ENCODE data around the gene TSPAN18.
A peak's percentile ranks its signal among the peaks of the same experiment; 100 is the strongest.

TSPAN18 gene

DNA sequence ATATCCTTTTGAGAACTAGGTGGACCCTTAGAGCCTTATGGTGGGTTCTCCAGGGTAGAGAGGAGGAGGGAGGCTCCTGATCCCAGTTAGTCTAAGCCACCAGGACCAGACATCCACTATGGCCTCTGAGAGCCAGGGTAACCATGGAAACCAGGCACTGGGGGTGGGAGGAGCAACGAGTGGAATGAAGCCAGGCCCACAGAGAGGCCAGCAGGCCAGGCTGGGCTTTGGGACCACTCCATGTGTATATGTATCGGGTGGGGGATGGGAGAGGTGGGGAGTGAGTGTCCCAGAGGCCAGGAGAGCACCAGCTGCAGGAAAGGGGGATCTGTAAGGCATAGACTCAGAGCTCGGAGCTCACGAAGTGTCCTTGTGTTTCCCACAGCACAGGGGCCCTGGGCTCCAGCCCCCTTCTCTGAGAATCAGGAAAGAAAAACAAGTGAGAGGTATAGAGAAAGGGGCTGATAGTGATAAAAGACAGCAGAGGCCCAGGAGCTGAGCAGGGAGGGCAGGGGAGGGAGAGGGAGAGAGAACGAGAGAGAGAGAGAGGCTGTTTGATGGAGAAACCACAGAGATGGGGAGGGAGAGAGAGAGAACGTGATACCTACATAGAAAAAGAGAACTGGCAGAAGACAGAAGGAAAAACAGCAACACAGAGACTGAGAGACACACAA is 15.5 kb upstream of the TSPAN18 start:
- DNase-seq (ENCODE audit: low read depth) = no peak

DNA sequence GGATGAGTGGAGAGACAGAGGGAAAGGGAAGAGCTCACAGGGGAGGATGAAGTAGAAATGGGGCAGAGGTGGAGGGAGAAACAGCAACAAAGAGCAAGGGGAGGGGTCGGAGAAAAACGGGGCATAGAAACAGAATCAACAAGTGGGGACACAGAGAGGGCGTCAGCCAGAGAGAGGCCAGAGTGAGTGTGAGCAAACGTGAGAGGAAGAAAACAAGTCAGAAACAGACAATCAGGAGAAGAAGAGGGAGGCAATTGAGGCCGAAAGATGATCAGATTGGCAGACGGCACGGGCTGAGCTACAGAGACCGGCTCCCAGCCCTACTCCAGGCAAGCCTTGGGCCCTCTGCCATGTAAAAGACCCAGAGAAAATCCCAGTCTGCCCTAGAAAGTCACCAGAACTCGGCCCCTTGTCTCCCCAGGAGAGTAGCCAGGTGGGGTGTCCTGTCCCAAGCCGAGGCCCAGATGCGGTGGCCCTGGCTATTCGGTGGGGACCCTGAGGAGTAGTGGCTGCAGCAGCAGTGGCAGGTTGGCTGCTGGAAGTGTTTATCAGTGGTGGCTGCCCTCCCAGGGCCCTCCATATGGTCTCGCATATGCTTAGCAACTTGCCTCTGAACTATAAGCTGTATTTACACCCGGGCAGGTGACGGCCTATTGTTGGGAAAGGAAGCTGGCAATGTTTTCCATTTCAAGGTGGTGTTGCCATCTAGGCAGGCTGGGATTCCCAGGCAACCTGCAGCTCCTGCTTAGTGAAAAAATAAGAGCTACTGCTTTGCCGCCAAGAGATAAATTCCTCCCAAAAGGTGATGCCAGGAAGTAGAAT is 14.8 kb upstream of the TSPAN18 start:
- no peak for DNase-seq (ENCODE audit: low read depth)

DNA sequence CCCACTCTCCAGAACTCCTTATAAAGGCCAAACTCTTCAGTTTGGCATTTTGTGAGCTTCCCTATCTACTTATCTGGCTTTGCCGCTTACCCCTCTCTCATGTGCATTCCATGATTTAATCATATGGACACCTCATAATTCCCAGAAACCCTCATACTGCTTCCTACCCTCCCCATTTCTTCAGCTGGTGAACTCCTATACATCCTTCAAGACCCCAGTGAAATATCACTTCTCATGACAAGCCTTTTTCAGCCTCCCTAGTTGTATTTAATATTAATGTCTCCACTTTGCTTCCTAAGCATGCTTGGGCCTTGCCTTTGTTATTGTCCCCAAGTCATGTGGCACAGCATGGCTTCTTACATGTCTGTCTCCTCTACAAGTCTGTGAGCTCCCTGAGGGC is 13.7 kb upstream of the TSPAN18 start:
- DNase-seq (ENCODE audit: low read depth) = no peak

DNA sequence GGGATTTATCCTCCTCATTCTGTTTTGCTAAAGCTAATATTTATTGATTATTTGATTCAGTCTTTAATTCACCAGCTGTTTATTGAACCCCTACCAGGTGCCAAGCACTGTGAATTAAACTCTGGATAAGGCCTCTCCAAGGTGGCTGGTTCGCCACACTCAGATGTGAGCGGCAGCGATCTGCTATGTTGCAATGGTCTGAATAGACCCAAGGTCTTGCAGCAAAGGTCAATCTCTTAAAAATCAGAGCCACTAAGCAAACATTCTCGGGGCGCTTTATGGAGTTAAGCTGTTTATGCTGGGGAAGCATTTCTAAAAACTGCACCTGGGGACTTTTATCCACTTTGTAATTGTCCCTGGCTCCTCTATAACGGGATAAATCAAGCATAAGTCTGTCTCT is 10.5 kb upstream of the TSPAN18 start:
- DNase-seq (ENCODE audit: low read depth) = no peak

DNA sequence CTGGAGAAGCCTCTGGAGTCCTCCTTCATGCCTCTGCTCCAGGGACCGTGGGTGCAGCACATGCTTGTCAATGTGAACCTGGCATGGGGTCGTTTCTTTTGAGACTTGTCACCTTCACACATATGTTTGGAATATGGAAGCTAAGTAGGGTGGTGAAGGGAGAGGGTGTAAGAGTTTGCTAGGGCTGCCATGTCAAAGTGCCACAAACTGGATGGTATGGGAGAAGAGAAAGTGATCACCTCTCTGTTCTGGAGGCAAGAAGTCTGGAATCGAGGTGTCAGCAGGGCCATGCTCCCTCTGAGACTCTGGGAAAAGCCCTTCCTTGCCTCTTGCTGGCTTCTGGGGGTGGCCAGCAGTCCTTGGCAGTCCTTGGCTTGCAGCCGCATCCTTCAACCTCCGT is 8.7 kb upstream of the TSPAN18 start:
- DNase-seq (ENCODE audit: low read depth) = no peak

DNA sequence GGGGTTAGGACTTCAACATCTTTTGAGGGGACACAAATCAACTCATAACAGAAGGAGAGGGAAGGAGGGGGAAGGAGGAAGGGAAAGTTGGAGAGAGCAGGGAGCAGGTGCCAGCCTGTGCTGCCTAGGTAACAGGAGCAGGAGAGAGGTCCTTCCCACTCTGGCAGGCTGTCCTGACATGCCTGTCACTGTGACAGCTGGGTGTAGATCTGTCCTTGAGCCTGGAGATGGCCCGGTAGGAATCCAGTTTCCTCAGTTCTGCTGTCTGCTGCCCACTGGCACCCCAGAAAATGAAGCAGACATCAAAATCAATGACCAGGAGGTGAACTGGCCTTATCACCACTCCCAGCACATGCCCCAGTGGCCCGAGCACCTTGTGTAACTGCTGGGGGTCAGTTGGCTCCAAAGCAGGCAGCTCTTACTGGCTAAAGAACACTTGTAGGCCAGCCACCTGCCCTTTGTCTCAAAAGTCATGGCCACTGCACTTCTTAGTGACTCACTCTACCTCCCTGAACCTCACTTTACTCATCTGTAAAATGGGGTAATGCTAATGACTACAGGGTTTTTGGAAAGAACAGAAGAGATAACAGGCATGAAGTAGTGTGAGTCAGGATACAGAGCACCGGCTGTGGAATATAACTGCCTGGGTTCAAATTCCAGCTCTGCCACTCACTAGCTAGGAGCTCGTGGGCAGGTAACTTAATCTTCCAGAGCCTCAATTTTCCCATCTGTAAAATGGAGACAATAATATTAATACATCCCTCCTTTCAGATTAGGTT is 8.0 kb upstream of the TSPAN18 start:
- no peak for DNase-seq (ENCODE audit: low read depth)

DNA sequence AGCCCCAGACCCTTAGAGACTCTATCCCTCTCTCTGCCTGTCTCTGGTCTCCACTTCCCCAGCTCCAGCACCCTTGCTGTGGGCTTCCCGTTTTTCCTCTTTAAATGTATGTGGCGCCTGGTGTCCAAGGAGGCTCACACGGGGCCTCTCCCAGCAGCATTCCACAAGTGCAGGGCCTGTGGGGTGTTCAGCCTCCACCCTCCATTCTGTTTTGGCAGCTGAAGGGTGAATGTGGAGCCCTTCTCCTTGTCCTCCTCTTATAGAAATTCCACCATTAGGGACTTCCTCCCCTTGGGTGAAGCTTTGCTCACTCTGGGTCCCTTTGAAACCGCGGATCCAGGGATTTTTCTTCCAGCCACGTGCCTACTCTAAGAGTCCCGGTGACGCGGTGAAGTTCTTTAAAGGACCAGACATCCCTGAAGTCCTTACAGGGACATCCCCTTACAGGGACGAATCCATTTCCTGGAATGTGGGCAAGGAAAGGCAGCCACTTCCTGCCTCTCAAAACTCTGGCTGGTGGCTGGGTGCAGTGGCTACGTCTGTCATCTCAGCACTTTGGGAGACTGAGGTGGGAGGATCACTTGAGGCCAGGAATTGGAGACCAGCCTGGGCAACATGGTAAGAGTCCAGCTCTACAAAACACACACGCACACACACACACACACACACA is 1.6 kb upstream of the TSPAN18 start:
- DNase-seq (ENCODE audit: low read depth) = no peak

DNA sequence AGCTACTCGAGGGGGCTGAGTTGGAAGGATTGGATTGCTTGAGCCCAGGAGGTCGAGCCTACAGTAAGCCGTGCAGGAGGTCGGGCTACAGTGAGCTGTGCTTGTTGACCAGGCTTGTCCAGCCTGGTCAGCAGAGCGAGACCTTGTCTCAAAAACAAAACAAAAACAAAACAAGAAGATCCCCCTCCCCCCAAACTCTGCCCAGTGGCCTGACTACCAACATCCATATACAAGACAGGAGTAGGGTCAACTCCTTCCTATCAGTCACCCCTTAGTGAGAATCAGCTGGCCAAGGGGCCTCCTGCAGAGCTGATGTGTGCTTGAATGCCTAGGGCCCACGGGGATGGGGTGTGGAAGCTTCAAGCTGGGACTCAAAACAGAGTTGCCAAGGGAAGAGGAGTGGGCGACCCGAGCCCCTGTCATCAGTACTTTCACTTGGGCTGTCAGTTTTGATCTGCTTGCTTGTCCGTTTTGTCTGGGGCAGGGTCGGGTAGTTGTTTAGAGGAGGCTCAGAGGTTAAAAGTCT is 942 bp upstream of the TSPAN18 start:
- DNase-seq (ENCODE audit: low read depth) = no peak

DNA sequence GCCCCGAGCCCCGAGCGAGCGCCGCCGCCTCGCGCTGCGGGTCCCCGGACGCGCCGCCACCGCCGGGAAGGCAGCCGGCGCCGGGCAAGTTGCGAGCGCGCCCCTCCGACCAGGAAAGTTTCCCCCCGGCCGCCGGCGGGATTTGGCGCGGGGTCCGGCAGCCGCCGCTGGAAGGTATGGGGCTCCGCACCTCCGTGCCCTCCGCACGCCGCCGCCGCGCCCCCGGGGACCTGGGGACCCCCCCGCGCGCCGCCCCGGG is 281 bp downstream of the TSPAN18 start:
- DNase-seq (ENCODE audit: low read depth) = no peak

DNA sequence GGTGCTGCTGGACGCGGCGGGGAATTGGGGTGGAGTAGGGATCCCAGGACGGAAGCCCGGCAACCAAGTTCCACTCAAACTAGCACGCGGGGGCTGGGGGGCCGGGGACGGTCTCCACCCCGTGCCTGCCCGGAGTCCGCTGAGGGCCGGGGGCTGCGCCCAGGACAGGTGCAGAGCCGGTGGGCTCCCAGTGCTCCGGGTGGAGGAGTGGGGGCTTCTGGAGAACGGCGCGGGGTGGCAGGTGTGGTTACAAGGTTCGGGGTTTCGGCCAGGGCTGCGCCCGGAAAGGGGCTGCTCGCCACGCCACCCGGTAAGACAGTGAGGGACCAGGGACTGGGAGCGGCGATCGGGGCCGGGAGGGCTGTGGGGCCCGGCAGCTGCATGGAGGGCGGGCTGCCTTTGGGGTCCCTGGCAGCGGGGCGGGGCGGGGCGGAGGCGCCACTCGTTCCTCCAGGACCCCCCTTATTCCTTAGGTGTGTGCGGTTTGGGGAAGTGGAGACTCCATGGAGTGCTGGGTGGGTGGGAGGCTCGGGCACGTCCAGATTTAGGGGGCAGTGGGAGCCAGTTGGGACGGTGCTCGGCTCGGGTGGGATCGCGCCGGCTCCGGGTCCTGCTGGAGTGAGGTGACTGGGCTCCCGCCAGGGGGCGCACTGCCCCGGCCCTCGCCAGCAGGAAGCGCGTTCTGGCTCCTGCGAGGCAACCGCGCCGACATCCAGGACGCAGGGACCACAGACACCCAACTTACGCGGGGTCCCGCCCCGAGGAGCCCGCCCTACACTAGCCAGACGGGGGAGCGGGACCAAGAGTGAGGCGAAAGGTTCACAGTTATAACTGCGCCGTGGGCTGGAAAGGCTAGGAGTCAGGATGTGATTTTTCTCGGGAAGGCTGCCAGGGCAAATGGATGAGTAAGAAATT is 868 bp downstream of the TSPAN18 start:
- DNase-seq (ENCODE audit: low read depth) = peak; percentile 54

DNA sequence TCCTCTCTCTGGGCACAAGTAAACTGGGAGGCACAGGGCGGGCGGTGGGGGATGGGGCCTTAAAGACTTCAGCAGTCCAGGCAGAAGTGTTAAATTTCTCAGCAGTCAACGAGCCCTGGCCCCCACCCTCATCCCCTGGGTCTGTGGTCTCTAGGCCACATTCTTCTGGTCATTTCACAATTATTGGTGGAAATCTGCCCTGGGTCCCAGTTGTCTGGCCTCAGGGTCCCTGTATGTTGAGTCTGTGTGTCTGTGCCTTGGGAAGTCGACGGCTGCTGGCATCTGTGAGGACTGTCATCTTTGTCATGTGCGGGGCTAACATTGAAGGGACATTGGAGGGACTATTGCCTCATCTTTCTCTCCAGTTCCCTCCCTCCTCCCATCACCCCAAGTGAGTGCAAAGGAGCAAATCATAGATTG is 1.7 kb downstream of the TSPAN18 start:
- no peak for DNase-seq (ENCODE audit: low read depth)

DNA sequence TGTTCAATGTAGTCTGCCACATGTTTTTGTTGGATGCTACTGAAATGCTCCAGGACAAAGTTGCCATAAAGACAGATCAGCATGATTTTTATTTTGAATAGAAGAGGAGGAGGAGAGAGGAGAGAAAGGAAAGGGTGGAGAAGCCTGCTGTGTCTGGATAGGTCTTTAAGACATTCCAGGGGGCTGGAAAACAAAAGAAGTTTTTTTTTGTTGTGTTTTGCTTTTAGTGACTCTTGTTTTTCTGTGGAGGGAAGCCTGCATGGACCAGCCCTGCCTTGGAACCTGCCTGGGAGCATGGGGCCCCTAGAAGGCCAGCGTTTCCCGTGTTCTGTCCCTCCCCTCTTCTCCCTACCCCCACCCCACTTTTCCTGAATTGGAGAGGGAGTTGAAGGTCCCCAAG is 2.3 kb downstream of the TSPAN18 start:
- no peak for DNase-seq (ENCODE audit: low read depth)

DNA sequence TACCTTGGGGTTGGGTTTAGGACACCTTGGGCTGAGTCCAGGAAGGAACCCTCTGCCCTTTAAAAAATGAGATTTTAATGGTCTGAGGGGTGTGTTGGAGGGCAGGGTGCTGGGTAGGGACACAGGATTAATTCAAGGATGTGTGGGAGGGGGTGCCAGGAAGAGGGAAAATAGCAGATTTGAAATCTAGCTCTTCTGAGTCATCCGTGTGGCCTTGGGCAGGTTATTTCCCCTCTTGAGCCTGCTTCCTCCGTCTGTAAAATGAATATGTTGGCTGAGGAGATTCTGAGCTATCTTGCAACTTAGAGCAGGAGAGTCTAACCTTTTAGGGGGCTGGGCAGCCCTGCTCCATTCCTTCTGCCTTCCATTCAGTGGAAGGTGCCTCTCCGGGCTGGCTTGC is 3.0 kb downstream of the TSPAN18 start:
- DNase-seq (ENCODE audit: low read depth) = no peak

DNA sequence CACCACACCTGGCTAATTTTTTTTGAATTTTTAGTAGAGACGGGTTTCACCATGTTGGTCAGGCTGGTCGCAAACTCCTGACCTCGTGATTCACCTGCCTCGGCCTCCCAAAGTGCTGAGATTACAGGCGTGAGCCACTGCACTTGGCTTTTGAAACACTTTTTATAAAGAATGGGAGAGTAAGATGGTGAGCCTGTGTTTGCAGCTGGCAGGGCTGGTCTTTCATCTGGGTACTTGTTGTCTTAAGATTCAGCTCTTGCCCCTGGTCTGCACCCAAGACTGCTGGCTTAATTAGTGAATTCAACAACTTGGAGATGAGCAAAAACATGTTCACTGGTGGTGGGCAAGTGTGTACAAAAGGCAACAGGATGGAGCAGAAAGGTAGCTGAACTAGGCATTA is 4.0 kb downstream of the TSPAN18 start:
- DNase-seq (ENCODE audit: low read depth) = no peak

DNA sequence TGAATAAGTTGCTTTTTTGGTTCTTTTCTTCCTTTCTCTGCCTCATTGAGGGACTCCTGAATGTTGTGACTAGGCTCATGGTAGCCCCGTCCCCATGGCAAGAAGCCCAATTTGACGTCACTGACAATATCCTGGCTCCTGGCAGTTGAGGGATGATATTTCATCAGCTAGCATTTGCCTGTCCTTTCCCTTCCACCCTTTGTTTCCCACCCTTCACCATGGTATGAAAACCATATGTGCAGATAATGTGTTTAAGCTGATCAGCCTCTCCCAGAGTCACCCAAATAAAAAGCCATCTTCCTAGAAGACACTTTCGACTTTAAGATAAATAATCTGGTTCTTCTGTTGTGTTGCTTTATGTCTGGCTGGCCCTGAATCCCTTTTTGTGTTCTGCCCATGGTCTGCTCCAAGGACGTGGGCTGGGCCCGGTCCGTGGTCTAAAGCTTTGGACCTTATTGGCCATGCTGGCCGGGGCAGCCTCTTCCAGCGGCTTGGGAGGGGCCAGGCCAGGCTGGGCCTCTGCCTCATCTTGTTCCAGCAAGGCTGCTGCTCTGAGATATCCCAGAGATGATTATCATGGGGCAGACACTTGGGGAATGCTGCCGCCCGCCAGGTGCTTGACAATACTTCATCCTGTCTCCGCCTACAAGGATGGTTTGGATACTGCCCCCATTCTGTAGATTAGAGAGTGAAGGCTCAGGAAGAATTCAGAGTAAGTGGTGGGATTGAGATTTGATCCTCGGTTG is 5.1 kb downstream of the TSPAN18 start:
- no peak for DNase-seq (ENCODE audit: low read depth)

DNA sequence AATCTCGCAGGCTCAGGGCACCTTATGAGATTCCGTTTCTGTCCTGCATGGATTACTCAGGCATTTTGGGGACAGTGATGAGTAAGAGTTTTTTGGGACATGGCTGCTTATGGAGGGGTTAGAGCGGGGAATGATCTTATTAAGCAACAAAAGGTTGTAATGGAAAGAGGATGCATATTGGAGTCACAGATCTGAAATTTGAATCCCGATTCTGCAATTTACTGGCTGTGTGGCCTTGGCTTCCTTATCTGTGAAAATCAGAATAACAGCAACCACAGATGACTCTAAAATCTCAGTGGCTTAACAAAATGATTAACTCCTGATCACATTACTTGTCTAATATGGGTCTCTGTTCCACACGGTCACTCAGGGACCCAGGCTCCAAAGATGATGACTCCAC is 5.8 kb downstream of the TSPAN18 start:
- DNase-seq (ENCODE audit: low read depth) = no peak

DNA sequence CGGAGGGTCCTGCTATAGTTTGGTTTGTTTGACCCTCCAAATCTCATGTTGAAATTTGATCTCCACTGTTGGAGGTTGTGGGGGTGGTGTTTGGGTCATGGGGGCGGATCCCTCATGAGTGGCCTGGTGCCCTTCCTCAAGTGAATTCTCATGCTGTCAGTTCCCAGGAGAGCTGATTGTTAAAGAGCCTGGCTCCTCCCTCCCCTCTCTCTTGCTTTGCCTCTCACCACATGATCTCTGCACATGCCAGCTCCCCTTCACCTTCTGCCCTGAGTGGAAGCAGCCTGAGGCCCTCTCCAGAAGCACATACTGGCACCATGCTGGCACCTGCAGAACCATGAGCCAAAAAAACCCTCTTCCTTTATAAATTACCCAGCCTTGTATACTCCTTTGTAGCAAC is 7.1 kb downstream of the TSPAN18 start:
- DNase-seq (ENCODE audit: low read depth) = no peak

DNA sequence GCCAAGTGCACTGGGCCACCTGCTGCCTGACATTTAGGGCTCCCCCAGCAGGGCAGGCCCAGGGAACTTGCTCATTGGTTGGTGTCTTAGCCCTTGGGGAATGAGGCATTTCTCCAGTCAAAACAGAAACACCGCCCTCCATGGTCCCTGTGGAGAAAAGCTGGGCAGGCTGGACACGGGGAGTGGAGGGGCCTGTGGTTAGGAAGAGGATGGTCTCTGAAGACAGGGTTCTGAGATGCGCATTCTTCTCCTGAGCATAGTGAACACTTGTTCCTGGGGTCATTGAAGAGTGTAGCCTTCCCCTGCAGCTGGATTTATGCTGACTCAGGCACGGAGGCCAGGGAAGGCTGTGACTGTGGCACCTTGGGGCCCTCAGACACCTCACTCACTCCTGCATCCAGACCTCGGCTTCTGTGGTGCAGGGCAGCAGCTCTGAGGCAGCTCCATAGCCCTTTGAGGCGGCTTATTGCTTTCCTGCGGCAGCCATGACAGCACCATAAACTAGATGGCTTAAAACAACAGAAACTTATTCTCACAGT is 8.2 kb downstream of the TSPAN18 start:
- no peak for DNase-seq (ENCODE audit: low read depth)

DNA sequence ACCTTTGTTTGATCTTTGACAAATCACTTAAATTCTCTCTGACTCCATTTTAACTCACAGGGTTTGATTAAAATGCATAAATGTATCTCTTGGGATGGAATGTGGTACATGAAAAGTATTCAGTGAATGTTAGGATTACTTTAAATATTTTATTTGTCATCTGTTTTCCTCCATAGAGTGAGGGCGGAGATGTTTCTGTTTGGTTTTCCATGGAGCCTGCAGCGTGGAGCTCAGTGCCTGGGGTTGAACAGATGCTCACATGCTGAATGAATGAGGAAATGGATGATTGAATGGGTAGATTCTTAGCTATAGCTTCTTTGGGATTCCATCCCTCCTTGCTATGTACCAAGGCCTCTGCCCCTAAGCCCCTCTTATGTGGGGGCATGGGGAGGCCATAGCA is 10.0 kb downstream of the TSPAN18 start:
- DNase-seq (ENCODE audit: low read depth) = no peak
